Measurements from ENCODE around the gene PRRC2A. TPM values are rescaled to one million over a fixed set of nuclear protein-coding genes. Genes with fewer than 3 reads are reported as not detected.

PRRC2A gene
- total and polyA plus RNA-seq, 11 donors: 75.1 to 119 (median 97.4) TPM

- 70 to 77% (median 74%) methylated on average over 12 of the region's 12 CpGs for WGBS, 4 donors
- H3K4me1 ChIP-seq: peaks cover 24 to 69% (median 51%) of the 10 kb centered on the region in 12 donors
Measured at GRCh38 chr6:31661262-31662123, 41.0 kb downstream of the PRRC2A start.

GRCh38 chr6:31662124-31662723 is 41.7 kb downstream of the PRRC2A start:
- Histone ChIP-seq H3K4me1 (peaks cover 24 to 75% (median 58%) of the 10 kb centered on the region in 12 donors), H3K27me3 (no peaks in the 10 kb centered on the region), H3K4me3 (peak overlapping the region in 1 of 12 donors; percentile 77), H3K36me3 (peaks cover 0 to 34% (median 27%) of the 10 kb centered on the region in 9 donors), H3K27ac (peak overlapping the region in 3 of 12 donors; percentile 27 to 96 (median 94)), H3K9me3 (no peaks in the 10 kb centered on the region)
- intact Hi-C loops (cut with DNase I): loop anchor here in 2 of 10 donors (10.0 kb wide), 1 partner anchor 513 kb away; the partner anchor contains the start of genes AGPAT1 (in 2 of the 2) and RNF5 (in 2 of the 2)
- no peak for ATAC-seq
- WGBS, 4 donors: 87 to 92% (median 89%) methylated on average over 8 to 12 of the region's 12 CpGs
- no peak for DNase-seq
- no peak for TF ChIP-seq CTCF (IDR thresholded peaks at IDR 0.05)
- TF ChIP-seq POLR2A (IDR thresholded peaks at IDR 0.05): no peak

More at GRCh38 chr6:31661262-31662123, 41.0 kb downstream of the PRRC2A start:
- TF ChIP-seq POLR2A (IDR thresholded peaks at IDR 0.05) (no peak), CTCF (IDR thresholded peaks at IDR 0.05) (no peak)
- Histone ChIP-seq H3K27me3 (no peaks in the 10 kb centered on the region), H3K4me3 (peak overlapping the region in 10 of 12 donors; percentile 65 to 98 (median 83)), H3K9me3 (no peaks in the 10 kb centered on the region), H3K36me3 (peaks cover 0 to 37% (median 24%) of the 10 kb centered on the region in 9 donors), H3K27ac (peak overlapping the region in 11 of 12 donors; percentile 84 to 96 (median 93))
- no peak for ATAC-seq
- intact Hi-C loops (cut with DNase I): loop anchor here in 2 of 10 donors (10.0 kb wide), 1 partner anchor 513 kb away; the partner anchor contains the start of genes AGPAT1 (in 2 of the 2) and RNF5 (in 2 of the 2)
- DNase-seq: no peak

GRCh38 chr6:31663126-31663960 is 42.8 kb downstream of the PRRC2A start:
- H3K4me3 ChIP-seq: peak overlapping the region; percentile 64 to 95 (median 83)
- peaks cover 1 to 41% (median 35%) of the 10 kb centered on the region in 9 donors for H3K36me3 ChIP-seq
- 42 to 59% (median 43%) methylated on average over 4 to 9 of the region's 9 CpGs for WGBS, 4 donors
- H3K27me3 ChIP-seq: no peaks in the 10 kb centered on the region
- H3K27ac ChIP-seq: peak overlapping the region; percentile 83 to 97 (median 95)
- DNase-seq: no peak
- intact Hi-C loops (cut with DNase I): loop anchor here in 2 of 10 donors (10.0 kb wide), 1 partner anchor 511 kb away; the partner anchor contains the start of genes AGPAT1 (in 2 of the 2) and RNF5 (in 2 of the 2)
- no peaks in the 10 kb centered on the region for H3K9me3 ChIP-seq
- peaks cover 20 to 70% (median 56%) of the 10 kb centered on the region in 12 donors for H3K4me1 ChIP-seq
- no peak for ATAC-seq
- no peak for TF ChIP-seq CTCF (IDR thresholded peaks at IDR 0.05)
- TF ChIP-seq POLR2A (IDR thresholded peaks at IDR 0.05): no peak
